ENCODE measurements around the gene BRPF1. TPM values are rescaled to one million over a fixed set of nuclear protein-coding genes. Genes with fewer than 3 reads are reported as not detected.

The BRPF1 gene
- total RNA-seq, 3 donors from 2014 or later = 14.3 to 23.7 (median 15.6) TPM

DNA sequence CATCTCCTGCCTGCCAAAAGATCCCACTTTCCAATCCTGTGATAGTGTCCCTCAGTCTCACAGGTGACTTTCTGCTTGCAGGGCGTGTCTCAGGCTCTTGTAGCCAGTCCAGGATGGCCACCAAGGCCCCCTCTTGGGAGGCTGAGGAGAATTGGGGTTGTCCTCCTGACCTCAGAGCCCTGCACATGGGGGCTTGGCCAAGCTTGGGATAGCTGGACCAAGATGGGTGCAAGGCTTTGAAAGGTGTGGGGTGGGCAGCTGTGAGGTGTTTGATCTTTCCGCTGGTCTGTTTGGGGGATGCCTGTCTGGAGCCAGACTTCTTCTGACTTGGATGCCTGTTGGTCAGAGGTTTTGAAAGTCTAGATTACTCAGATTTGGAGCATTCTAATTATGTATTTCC, 39.9 kb upstream of the BRPF1 start:
- DNase-seq (no peak), ATAC-seq (no peak)
- Histone ChIP-seq H3K9me3 (no peaks in the 10 kb centered on the region), H3K4me3 (no peak overlapping the region), H3K4me1 (ENCODE audit: low read depth) (no peaks in the 10 kb centered on the region), H3K36me3 (ENCODE audit: low read depth) (peaks cover 10% of the 10 kb centered on the region)
- intact Hi-C loops (cut with DNase I, micrococcal nuclease) = no loop called here
- TF ChIP-seq CTCF (IDR thresholded peaks at IDR 0.05) = no peak

DNA sequence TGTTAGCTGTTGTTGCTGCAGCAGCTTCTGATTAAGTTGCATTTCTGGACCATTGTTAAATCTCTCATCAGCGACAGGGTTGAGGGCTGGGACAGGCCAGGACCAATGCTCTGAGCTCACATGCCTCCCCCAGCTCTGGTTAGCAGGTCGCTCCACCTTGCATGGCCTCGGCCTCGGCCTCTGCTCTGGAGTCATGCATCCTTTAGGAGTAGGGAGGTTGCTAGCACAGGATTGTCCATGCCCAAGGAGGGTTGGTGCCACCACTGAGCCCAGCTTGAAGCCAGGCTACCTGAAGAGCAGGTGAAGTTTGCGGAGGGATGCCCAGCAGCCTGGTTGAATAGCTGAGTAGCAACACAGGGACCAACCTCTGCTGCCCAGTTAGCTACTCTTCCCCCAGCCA, 39.1 kb upstream of the BRPF1 start:
- intact Hi-C loops (cut with DNase I, micrococcal nuclease) = no loop called here

GRCh38 chr3:9695345-9695744, 36.2 kb upstream of the BRPF1 start:
- no peaks in the 10 kb centered on the region for H3K9me3 ChIP-seq
- no peaks in the 10 kb centered on the region for H3K4me1 ChIP-seq (ENCODE audit: low read depth)
- intact Hi-C loops (cut with DNase I, micrococcal nuclease) = no loop called here
- DNase-seq = no peak
- no peak overlapping the region for H3K4me3 ChIP-seq
- no peak for ATAC-seq
- H3K36me3 ChIP-seq (ENCODE audit: low read depth) = no peaks in the 10 kb centered on the region
- no peak for TF ChIP-seq CTCF (IDR thresholded peaks at IDR 0.05)

More for the DNA sequence above, 39.1 kb upstream of the BRPF1 start:
- peaks cover 10% of the 10 kb centered on the region for H3K36me3 ChIP-seq (ENCODE audit: low read depth)
- TF ChIP-seq CTCF (IDR thresholded peaks at IDR 0.05) = no peak
- H3K9me3 ChIP-seq = no peaks in the 10 kb centered on the region
- no peak for DNase-seq
- no peak for ATAC-seq
- no peak overlapping the region for H3K4me3 ChIP-seq
- H3K4me1 ChIP-seq (ENCODE audit: low read depth) = no peaks in the 10 kb centered on the region

DNA sequence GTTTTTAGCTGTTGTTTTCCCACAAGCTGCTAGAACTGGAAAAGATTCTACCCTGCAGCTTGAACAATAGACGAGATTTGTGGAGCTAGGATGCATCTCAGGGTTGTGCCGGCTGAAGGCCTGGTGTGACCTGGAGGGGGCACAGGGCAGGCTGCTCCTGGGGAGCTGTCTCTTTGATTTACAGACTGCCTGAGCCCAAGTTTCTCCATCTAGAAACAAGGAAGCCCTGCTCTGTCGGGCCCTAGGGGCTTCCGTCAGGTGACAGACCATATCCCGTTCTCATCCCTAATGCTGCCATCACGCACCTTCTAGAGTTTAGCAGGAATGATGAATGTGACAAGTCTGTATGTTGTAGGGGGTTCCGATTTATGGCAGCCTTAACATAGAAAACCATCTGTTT, 35.8 kb upstream of the BRPF1 start:
- Histone ChIP-seq H3K4me3 (no peak overlapping the region), H3K9me3 (no peaks in the 10 kb centered on the region), H3K36me3 (ENCODE audit: low read depth) (no peaks in the 10 kb centered on the region), H3K4me1 (ENCODE audit: low read depth) (no peaks in the 10 kb centered on the region)
- intact Hi-C loops (cut with DNase I, micrococcal nuclease) = no loop called here
- ATAC-seq (no peak), DNase-seq (no peak)
- no peak for TF ChIP-seq CTCF (IDR thresholded peaks at IDR 0.05)

- no peak for TF ChIP-seq CTCF (IDR thresholded peaks at IDR 0.05)
- Histone ChIP-seq H3K4me3 (no peak overlapping the region), H3K4me1 (ENCODE audit: low read depth) (no peaks in the 10 kb centered on the region), H3K9me3 (no peaks in the 10 kb centered on the region), H3K36me3 (ENCODE audit: low read depth) (no peaks in the 10 kb centered on the region)
- ATAC-seq = no peak
- intact Hi-C loops (cut with DNase I, micrococcal nuclease) = no loop called here
- DNase-seq = no peak
Observed at GRCh38 chr3:9696480-9697220, 34.9 kb upstream of the BRPF1 start.
